Ascending aorta (tissue), 2 donors: Measurements from ENCODE around the gene ELOVL5. TPM values are rescaled to one million over a fixed set of nuclear protein-coding genes. Genes with fewer than 3 reads are reported as not detected.
"Not testable (repeated sequence)": the region's sequence is repeated elsewhere in the genome, so short reads cannot be mapped to it uniquely, and the experiment has no call there.

Experiments
- DNase-seq, 2 donors: peaks; one replicate each; pipeline ENCODE4 v3.0.0-alpha.2; 2019; ENCODE audit warnings: low spot score in 2 of 2
- H3K27ac ChIP-seq, 2 donors: fragments of 200-600 bp; sonication (generic); one replicate each; pipeline ENCODE4 v1.5.1; 2016 to 2017; ENCODE audit warnings: mild to moderate bottlenecking in 1 of 2
- H3K27me3 ChIP-seq: fragments of 200-600 bp; sonication (generic); one replicate; pipeline ENCODE4 v1.5.1; 2017
- H3K36me3 ChIP-seq, 2 donors: fragments of 200-600 bp; sonication (generic); one replicate each; pipeline ENCODE4 v1.5.1; 2016
- H3K4me1 ChIP-seq, 2 donors: fragments of 200-600 bp; sonication (generic); one replicate each; pipeline ENCODE4 v1.5.1; 2016 to 2017; ENCODE audit warnings: mild to moderate bottlenecking in 1 of 2
- H3K4me3 ChIP-seq, 2 donors: fragments of 200-600 bp; sonication (generic); one replicate each; pipeline ENCODE4 v1.5.1; 2016 to 2017; ENCODE audit warnings: mild to moderate bottlenecking in 1 of 2
- H3K9me3 ChIP-seq, 2 donors: fragments of 200-600 bp; sonication (generic); one replicate each; pipeline ENCODE4 v1.5.1; 2016
- CTCF ChIP-seq, 3 experiments: fragments of 200-600 bp in 2 of 3; fragments of 450-650 bp in 1 of 3; sonication (generic) in 2 of 3; IDR thresholded peaks; one replicate each; pipeline ENCODE4 v1.5.1; 2016 to 2019; ENCODE audit warnings: antibody characterized with exemption in 3 of 3, mild to moderate bottlenecking in 1 of 3, moderate library complexity in 1 of 3
- intact Hi-C: fragments of 100-400 bp; cut with DNase I; formaldehyde crosslinking; loops from one replicate; pipeline ENCODE4 v1.15.1; 2023
- total RNA-seq: library from RNA; depleted of rRNA; stranded (reverse); fragments of >200 nt; gene quantifications from one replicate; pipeline ENCODE4 v1.1.0, GENCODE V29; 2016

The ELOVL5 gene
- total RNA-seq, 1 donor from 2014 or later, result 53.7 TPM

GRCh38 chr6:53320964-53321363 lies 27.8 kb downstream of the ELOVL5 start:
- intact Hi-C loops, result loop anchor here (10.0 kb wide), 1 partner anchor 146 kb away; no protein-coding TSS in a partner anchor
- Histone ChIP-seq H3K9me3 (no peaks in the 10 kb centered on the region), H3K36me3 (no peaks in the 10 kb centered on the region), H3K4me1 (peaks cover 0 to 12% of the 10 kb centered on the region in 2 donors), H3K27me3 (no peaks in the 10 kb centered on the region), H3K4me3 (no peak overlapping the region), H3K27ac (no peak overlapping the region)
- TF ChIP-seq CTCF (IDR thresholded peaks at IDR 0.05), result no peak
- DNase-seq, result no peak

GRCh38 chr6:53318429-53318828 lies 30.3 kb downstream of the ELOVL5 start:
- Histone ChIP-seq H3K4me1 (peaks cover 0 to 12% of the 10 kb centered on the region in 2 donors), H3K4me3 (no peak overlapping the region), H3K27me3 (no peaks in the 10 kb centered on the region), H3K9me3 (no peaks in the 10 kb centered on the region), H3K36me3 (no peaks in the 10 kb centered on the region), H3K27ac (no peak overlapping the region)
- DNase-seq, result no peak
- no peak for TF ChIP-seq CTCF (IDR thresholded peaks at IDR 0.05)
- intact Hi-C loops, result no loop called here

- Histone ChIP-seq H3K4me3 (no peak overlapping the region), H3K36me3 (no peaks in the 10 kb centered on the region), H3K4me1 (peaks cover 0 to 12% of the 10 kb centered on the region in 2 donors), H3K27me3 (no peaks in the 10 kb centered on the region), H3K27ac (no peak overlapping the region), H3K9me3 (no peaks in the 10 kb centered on the region)
- TF ChIP-seq CTCF (IDR thresholded peaks at IDR 0.05), result no peak
- no peak for DNase-seq
- intact Hi-C loops, result no loop called here
These were observed 30.9 kb downstream of the ELOVL5 start for GRCh38 chr6:53317861-53318260.

- H3K36me3 ChIP-seq, intact Hi-C loops, DNase-seq, H3K27ac ChIP-seq, H3K4me3 ChIP-seq, H3K27me3 ChIP-seq, H3K9me3 ChIP-seq: not testable (repeated sequence)
- H3K4me1 ChIP-seq, result peaks cover 0 to 12% of the 10 kb centered on the region in 2 donors
These were observed 31.5 kb downstream of the ELOVL5 start for GRCh38 chr6:53317299-53317698.

GRCh38 chr6:53316142-53316541 lies 32.6 kb downstream of the ELOVL5 start:
- no peak for TF ChIP-seq CTCF (IDR thresholded peaks at IDR 0.05)
- H3K4me3 ChIP-seq, result no peak overlapping the region
- no peak overlapping the region for H3K27ac ChIP-seq
- H3K4me1 ChIP-seq, result peaks cover 0 to 2% of the 10 kb centered on the region in 2 donors
- intact Hi-C loops, result no loop called here
- no peak for DNase-seq
- H3K36me3 ChIP-seq, result no peaks in the 10 kb centered on the region
- H3K27me3 ChIP-seq, result no peaks in the 10 kb centered on the region
- no peaks in the 10 kb centered on the region for H3K9me3 ChIP-seq

DNA sequence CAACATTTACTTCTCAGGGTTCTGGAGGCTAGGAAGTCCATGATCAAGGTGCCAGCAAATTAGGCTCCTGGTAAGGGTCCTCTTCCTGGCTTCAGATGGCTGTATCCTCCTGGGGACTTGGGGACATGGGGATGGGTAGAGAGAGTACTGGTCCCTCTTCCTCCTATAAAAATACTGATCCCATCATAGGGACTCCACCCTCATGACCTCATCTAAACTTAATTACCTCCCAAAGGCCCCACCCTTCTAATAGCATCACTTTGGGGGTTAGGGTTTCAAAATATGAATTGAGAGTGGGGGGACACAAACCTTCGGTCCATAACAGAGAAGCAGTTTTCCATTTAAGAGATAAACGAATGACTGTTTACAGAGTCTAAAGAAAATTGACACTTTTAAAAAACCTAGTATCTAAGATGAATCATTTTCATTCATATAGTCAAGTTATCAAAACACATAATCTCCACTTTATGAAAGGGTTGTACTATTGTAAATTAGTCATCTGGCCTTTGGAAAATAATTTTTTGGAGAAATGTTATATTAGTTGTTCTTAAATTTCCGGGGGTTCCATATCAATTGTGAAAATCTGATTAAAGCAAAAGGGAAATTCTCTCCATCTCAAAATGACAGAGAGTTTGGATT lies 33.5 kb downstream of the ELOVL5 start:
- no peaks in the 10 kb centered on the region for H3K9me3 ChIP-seq
- peaks cover 0 to 2% of the 10 kb centered on the region in 2 donors for H3K4me1 ChIP-seq
- H3K27ac ChIP-seq, result peak overlapping the region in 1 of 2 donors; percentile 14
- no peaks in the 10 kb centered on the region for H3K36me3 ChIP-seq
- no peak for TF ChIP-seq CTCF (IDR thresholded peaks at IDR 0.05)
- DNase-seq, result no peak
- intact Hi-C loops, result no loop called here
- no peak overlapping the region for H3K4me3 ChIP-seq
- no peaks in the 10 kb centered on the region for H3K27me3 ChIP-seq
